Activated CD8-positive, alpha-beta memory T cell treated with anti-CD3 and anti-CD28 coated beads, Interleukin-2, amount 50 U/mL, for 48 hours (primary cell): ENCODE measurements around the gene MDM2.
"Not testable (repeated sequence)": the region's sequence is repeated elsewhere in the genome, so short reads cannot be mapped to it uniquely, and the experiment has no call there.

Experiments
- DNase-seq: peaks from one replicate; pipeline ENCODE4 v3.0.0-alpha.2; 2020

The MDM2 gene

DNA sequence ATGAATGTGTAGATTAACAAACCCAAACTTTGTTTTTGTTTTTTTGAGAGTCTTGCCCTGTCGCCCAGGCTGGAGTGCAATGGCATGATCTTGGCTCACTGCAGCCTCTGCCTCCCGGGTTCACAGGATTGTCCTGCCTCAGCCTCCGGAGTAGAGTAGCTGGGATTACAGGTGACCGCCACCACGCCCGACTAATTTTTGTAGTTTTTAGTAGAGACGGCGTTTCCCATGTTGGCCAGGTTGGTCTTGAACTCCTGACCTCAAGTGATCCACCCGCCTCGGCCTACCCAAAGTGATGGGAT, 752 bp upstream of the MDM2 start:
- DNase-seq: peak; percentile 72

DNA sequence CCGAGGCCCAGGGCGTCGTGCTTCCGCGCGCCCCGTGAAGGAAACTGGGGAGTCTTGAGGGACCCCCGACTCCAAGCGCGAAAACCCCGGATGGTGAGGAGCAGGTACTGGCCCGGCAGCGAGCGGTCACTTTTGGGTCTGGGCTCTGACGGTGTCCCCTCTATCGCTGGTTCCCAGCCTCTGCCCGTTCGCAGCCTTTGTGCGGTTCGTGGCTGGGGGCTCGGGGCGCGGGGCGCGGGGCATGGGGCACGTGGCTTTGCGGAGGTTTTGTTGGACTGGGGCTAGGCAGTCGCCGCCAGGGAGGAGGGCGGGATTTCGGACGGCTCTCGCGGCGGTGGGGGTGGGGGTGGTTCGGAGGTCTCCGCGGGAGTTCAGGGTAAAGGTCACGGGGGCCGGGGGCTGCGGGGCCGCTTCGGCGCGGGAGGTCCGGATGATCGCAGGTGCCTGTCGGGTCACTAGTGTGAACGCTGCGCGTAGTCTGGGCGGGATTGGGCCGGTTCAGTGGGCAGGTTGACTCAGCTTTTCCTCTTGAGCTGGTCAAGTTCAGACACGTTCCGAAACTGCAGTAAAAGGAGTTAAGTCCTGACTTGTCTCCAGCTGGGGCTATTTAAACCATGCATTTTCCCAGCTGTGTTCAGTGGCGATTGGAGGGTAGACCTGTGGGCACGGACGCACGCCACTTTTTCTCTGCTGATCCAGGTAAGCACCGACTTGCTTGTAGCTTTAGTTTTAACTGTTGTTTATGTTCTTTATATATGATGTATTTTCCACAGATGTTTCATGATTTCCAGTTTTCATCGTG, 612 bp downstream of the MDM2 start:
- DNase-seq: peak; percentile 87

DNA sequence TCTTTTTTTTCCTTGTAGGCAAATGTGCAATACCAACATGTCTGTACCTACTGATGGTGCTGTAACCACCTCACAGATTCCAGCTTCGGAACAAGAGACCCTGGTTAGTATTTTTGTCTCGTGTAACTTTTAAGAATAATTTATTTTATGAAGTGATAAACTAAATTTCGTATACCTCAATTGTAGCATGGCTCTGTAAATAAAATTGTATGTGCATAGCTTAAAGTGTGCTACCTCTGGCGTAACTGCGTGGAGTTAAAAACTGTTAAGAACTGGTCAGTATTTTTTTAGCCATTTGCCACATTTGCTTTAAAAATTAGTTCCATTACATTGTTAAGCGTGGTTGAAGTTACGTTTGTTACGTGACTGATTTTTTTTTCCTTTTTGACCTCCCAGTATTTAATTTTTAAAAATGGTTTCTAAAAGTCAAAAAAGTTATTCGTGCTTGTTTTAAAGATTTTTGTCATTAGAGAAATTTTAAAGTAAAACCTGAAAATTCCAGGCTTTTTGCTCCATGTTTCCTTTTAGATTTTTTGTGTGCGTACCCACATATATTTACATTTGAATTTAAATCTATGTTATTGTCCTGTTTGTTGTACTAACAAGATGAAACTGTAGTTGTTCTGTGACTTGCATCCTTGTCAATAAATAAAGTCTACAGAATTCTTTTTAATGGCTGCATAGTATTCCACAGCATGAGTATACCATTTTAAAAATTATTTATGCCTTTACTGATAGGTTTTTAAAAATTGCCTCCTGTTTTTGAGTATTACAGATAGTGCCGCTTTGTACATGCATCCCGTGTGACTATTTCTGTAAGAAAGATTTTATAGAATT, 1.4 kb downstream of the MDM2 start:
- no peak for DNase-seq

DNA sequence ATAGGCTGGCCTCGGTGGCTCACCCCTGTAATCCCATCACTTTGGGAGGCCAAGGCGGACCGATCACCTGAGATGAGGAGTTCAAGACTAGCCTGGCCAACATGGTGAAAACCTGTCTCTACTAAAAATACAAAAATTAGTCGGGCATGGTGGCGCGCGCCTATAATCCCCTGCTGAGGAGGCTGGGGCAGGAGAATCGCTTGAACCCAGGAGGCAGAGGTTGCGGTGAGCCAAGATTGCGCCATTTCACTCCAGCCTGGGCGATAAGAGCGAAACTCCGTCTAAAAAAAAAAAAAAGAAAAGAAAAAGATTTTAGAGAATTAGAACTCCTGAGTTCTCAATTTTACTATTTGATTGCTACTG, 2.0 kb downstream of the MDM2 start:
- DNase-seq: not testable (repeated sequence)

DNA sequence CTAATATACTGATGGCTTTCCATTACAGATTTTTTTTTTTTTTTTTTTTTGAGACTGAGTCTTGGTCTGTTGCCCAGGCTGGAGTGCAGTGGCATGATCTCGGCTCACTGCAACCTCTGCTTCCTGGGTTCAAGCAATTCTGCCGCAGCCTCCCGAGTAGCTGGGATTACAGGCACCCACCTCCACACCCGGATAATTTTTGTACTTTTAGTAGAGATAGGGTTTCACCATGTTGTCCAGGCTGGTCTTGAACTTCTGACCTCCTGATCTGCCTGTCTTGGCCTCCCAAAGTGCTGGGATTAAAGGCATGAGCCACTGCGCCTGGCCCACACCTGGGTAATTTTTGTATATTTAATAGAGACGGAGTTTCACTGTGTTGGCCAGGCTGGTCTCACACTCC, 3.6 kb downstream of the MDM2 start:
- not testable (repeated sequence) for DNase-seq

DNA sequence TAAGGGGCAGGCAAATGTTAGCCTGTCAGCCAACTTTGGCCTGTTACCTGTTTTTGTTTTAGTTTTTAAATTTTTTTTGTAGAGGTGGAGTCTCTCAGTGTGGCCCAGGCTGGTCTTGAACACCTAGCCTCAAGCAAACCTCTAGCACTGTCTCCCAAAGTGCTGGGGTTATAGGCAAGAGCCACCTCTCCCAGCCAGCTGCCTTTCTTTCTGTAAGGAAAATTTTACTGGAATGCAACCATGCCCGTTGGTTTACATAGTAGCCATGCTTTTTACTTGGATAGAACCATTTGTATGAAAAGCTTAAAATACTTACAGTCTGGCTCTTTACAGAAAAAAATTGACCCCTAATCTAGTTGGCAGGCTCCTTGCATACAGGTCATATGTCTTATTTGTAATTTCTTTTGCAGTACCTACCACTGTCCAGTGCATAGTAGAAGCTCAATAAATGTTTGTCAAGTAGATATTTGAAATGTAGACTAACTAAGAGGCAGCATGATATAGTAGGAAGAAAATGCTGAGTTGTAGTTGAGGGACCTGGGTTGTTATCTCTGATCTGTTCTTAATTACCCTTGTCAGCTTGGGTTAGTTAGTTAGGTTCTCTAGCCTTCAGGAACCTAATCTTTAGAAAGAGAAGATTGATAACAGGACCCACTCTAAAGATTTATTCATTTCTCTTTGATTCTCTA, 4.7 kb downstream of the MDM2 start:
- no peak for DNase-seq

DNA sequence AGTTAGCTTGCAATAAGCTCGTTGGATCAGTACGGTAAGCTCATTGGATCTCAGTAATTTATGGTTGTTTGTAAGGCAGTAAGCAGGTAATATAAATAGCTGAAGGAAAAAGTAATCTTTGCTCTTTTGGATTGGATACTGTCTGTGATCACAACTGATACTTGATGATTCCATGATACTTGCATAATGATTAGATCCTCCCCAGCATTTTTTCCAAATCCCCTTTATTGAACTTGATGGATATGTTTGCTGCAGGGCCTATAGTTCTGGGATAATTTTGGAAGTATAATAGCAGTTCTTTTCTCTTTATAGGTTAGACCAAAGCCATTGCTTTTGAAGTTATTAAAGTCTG, 5.2 kb downstream of the MDM2 start:
- no peak for DNase-seq

DNA sequence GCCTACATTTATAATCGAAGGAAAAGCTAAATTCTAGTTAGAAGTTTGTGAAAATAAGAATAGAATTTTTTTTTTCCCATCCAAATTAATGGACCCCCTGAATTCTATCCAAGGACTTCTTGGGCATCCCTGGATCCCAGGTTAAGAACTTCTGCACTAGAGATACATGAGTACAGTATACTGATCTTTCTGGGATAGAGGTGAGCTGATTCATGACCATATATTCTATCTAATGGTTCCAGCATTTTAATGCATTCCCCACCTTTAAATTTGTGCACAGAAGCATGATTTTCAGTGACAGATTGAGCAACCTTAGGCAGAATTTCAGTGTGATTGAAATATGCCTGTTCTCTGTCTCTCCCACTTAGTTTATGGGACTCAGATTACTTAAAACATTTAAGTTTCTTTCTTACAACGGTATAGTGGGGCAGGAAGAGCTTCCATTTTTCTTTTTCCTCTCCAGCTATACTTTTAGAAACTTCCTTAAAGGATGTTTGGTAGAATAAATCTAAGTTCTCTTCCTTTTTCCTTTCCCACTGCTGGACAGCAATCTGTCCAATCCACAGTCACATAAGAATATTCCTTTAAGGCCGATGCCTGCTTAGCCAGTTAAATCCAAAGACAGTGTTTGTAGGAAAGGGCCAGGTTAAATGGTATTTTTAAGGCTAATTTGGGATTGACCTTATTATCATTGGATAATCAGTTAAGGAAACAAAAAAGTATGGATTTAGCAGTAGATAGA, 6.7 kb downstream of the MDM2 start:
- DNase-seq: no peak

DNA sequence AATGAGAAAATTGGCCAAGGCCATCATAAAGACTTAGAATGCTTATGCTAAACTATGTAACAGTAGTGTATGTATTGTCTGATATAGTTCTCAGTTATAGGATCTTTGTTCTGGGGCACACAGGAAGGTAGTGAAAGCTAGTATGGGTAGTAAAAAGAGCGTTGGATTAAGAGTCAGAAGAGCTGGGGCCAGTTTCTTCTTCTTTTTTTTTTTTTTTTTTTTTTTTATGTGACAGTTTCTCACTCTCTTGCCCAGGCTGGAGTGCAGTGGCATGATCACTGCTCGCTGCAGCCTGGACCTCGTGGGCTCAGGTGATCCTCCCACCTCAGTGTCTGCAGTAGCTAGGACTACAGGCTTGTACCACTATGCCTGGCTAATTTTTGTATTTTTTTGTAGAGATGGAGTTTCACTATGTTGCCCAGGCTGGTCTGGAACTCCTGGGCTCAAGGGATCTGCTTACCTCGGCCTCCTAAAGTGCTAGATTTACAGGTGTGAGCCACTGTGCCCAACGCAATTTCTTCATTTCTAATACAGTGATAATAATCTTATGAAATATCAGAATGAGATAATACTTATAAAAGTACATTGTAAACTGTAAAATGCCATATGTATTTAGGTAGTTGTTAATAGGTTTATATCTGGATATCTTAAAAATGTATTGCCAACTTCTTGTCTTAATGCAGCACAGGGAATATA, 7.4 kb downstream of the MDM2 start:
- no peak for DNase-seq

DNA sequence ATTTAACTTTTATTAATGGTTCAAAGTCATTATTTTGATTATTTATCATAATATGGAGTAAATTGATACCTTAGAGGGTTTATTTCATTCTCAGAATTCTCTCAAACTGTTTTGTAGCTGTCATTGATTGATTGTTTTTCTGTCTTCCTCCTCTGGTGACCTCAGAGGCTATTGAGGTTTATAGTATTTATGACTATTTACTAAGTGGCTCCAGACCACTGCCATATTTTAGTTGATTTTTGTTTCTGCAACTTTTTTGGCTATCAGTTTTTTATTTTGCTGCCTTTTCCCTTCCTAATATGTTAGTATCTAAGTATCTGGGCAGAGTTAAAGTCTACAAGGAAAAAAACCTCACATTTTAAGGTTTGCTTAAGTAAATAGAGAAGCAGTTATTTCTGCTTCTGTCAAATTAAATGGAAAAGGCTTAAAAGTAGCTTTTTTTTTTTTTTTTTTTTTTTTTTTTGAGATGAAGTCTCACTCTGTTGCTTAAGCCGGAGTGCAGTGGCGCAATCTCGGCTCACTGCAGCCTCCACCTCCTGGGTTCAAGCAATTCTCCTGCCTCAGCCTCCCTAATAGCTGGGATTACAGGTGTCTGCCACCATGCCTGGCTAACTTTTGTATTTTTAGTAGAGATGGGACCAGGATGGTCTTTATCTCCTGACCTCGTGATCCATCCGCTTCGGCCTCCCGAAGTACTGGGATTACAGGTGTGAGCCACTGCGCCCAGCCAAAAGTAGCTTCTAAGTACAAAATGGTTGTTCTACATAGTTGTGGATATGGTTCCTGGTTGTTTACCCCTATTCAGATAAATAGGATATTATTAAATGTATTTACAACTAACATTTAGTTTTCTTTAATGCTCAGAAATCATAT, 8.2 kb downstream of the MDM2 start:
- no peak for DNase-seq

DNA sequence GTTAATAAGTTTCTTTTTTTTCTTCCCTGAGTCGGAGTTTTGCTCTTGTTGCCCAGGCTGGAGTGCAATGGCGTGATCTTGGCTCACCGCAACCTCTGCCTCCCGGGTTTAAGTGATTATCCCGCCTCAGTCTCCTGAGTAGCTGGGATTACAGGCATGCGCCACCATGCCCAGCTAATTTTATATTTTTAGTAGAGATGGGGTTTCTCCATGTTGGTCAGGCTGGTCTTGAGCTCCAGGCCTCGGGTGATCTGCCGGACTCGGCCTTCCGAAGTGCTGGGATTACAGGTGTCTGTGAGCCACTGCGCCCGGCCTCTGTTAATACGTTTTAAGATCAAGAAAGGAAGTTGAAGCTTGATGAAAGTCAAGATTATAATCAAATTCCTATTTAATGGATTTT, 11.5 kb downstream of the MDM2 start:
- not testable (repeated sequence) for DNase-seq

DNA sequence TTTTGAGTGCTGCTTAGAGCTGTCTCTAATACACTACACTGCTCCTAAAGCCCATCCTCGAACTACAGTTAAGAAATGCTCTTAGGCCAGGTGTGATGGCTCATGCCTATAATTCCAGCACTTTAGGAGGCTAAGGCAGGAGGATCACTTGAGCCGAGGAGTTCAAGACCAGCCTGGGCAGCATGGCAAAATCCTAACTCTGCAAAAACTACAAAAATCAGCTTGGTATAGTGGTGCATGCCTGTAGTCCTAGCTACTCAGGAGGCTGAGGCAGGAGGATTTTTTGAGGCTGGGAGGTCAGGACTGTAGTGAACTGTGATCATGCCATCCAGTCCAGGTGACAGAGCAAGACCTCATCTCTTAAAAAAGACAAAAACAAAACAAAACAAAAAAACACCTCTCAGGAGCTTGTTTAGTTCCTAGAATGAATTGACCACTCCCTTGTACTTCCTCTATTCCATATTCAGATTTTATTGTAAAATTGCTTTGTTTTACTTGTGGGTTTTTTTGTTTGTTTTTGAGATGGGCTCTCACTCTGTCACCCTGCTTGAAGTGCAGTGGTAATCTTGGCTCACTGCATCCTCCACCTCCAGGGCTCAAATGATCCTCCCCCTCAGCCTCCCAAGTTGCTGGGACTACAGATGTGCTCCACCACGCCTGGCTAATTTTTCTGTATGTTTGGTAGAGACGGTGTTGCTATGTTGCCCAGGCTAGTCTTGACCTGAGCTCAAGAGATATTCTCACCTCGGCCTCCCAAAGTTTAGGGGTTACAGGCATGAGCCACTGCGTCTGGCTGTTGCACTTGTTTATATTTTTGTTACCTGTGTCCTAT, 13.6 kb downstream of the MDM2 start:
- no peak for DNase-seq

DNA sequence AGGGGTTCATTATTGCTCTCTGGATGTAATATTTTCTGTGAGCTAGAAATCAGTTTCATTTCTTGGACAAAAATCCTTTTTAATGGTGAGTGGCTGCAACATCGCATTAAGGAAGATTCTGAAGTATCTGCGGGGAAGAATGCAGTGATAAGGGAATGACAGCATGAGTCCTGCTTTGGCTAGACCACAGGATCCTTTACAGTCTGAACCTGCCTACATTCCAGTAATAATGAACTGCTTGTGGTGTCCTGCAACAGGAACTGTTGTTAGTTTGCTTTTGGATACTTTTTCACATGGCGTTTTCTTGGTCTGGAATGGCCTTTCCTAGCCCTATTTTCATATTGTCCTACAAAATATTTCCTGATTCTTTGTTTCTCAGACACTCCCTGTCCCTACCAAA, 15.7 kb downstream of the MDM2 start:
- DNase-seq: no peak

DNA sequence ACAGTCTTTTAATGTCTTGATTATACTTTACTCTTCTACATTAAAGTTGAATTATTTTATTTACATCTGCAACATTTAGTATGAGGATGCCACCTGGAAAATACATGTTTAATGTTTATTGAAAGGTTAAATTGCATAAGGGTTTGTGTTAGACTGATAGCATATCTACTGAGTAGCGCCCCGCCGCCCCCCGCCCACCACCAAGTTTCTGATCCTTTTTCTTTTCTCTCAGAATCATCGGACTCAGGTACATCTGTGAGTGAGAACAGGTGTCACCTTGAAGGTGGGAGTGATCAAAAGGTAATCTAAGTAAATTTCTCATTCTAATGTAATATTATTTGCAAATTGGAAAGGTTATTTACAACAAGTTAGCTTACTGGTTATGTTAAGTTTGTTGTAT, 16.2 kb downstream of the MDM2 start:
- no peak for DNase-seq

DNA sequence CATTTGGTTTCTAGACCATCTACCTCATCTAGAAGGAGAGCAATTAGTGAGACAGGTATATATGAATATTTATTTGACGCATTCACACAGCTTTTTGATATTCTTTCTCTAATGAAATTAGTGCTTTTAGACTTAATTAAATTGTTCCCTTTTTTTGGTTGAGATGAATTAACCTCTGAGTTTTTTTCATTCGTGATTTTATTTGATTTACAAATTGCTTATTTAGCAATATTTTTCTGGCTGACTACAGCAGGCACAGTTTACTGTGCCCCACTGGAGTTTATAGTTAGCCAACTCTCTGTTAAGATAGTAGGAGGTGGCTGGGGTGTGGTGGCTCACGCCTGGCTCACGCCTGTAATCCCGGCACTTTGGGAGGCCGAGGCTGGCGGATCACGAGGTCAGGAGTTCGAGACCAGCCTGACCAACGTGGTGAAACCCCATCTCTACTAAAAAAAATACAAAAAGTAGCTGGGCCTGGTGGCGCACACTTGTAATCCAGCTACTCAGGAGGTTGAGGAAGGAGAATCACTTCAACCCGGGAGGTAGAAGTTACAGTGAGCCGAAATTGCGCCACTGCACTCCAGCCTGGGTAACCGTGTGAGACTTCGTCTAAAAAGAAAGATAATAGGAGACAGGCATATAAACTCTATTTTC, 16.7 kb downstream of the MDM2 start:
- DNase-seq: no peak

DNA sequence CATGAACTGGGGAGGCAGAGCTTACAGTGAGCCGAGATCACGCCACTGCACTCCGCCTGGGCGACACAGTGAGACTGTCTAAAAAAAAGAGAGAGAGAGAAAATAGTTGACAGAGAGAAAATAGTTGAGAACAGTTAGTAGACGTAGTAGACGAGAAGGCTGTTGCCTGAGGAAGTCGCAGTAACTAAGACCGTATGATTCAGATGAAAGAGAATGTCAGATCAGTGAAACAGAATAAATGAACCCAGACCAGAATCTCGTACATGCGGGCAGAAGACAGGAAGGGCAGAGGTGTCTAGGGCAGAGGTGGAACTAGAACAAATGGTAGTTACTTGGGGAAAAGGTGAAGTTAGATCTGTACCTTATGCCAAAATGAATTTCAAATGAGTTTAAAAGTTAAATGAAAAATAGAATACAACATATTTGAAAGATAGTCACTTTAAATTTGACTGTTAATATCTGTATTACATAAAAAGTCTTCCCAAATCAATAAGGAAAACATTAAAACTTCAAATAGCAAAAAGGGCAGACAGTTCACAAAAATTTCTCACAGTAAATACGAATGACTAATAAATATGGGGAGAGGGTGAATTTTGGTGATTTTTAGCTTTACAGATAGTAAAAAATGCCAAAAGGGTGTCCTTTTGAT, 17.7 kb downstream of the MDM2 start:
- DNase-seq: no peak

DNA sequence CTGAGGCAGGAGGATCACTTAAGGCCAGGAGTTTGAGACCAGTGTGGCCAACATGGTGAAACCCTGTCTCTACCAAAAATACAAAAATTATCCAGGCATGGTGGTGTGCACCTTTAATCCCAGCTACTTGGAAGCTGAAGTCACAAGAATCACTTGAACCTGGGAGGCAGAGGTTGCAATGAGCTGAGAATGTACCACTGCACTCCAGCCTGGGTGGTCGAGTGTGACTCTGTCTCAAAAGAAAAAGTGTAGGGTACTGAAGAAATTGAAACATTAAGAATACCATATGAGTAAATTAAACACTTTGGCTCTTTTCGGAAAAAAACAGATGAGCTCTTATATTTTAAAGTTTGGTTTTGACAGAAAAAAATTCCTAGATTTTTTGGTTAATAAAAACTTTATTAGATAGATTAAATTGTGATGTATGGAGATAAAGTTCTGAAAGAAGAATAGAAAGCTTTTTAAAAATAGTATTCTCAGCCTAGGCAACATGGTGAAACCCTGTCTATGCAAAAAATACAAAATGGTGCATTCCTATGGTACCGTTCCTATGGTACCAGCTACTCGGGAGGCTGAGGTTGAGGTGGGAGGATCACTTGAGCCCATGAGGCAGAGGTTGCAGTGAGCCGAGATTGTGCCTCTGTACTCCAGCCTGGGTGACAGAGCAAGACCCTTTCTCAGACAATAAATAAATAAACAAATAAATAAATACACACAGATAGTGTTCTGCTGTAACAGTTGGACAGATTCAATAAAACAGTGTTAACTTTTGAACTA, 20.1 kb downstream of the MDM2 start:
- no peak for DNase-seq

DNA sequence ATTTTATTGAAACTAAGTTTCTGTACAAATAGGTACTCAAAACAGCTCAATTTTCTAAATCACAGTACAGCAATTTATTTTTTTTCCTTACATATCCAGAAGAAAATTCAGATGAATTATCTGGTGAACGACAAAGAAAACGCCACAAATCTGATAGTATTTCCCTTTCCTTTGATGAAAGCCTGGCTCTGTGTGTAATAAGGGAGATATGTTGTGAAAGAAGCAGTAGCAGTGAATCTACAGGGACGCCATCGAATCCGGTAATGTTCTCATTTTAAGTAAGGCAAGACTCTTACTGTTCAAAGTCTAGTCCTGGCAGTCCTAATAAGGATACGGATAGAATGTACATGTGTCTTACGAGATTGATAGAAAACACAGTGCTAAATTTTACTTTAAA, 20.7 kb downstream of the MDM2 start:
- no peak for DNase-seq

DNA sequence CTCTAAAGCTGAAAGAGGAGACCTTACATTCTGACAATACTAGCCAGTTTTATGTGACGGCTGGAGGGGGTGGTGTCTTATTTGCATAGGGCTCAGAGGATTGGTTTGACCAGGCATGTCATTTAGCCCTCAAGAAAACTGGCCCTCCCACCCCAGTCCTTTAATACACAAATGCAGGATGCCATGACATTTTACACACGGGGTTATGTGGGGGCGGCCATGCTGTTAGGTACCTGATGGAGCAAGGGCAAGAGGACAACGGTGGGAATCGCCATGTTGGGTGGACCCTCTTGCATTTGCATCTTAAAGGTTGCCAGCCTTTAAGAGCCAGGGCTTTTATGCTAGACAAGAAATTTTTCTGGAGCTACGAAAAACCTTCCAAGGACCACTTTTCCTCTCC, 23.3 kb downstream of the MDM2 start:
- DNase-seq: no peak
